Common myeloid progenitor, CD34-positive (primary cell): ENCODE measurements around the gene SERINC2.

Source experiments
- CTCF ChIA-PET: fragments of 350-600 bp; sonication (Branson Sonifier 250); formaldehyde crosslinking; loops from one replicate; lab custom pipeline; 2021; ENCODE audit warnings: antibody characterized with exemption; lab: Charles Lee
- POLR2A ChIA-PET: fragments of 350-600 bp; sonication (Branson Sonifier 250); formaldehyde crosslinking; loops from one replicate; lab custom pipeline; 2021; ENCODE audit warnings: antibody characterized with exemption; lab: Charles Lee
- DNase-seq, 3 donors: peaks; one replicate each; pipeline versions ENCODE4 v3.0.0 to v3.0.0-alpha.2; 2013
- H3K27ac ChIP-seq, 2 experiments: 1 replicate in 1 of 2; 2 replicates in 1 of 2; pipeline ENCODE4 v1.7.0; 2013; ENCODE audit warnings: inconsistent platforms in 2 of 2, low read length in 2 of 2, mild to moderate bottlenecking in 2 of 2, low read depth in 1 of 2, moderate library complexity in 1 of 2; ENCODE audit not compliant: severe bottlenecking in 2 of 2, insufficient read depth in 1 of 2, poor library complexity in 1 of 2
- H3K27me3 ChIP-seq, 5 experiments: replicated peaks in 2 of 5; 1 replicate in 3 of 5; 2 replicates in 2 of 5; pipeline versions ENCODE4 v1.6.1 to v1.7.0; 2013; ENCODE audit warnings: low read length in 4 of 5, mild to moderate bottlenecking in 2 of 5, moderate library complexity in 2 of 5, inconsistent platforms in 1 of 5; ENCODE audit not compliant: insufficient read depth in 5 of 5, control insufficient read depth in 4 of 5
- H3K36me3 ChIP-seq, 4 experiments: 1 replicate in 2 of 4; 2 replicates in 2 of 4; pipeline versions ENCODE4 v1.6.1 to v1.7.0; 2013; ENCODE audit warnings: low read length in 3 of 4, control low read depth in 1 of 4, mild to moderate bottlenecking in 1 of 4; ENCODE audit not compliant: control insufficient read depth in 4 of 4, insufficient read depth in 4 of 4
- H3K4me1 ChIP-seq, 4 experiments: 1 replicate in 3 of 4; 2 replicates in 1 of 4; pipeline versions ENCODE4 v1.6.1 to v1.7.1; 2013; ENCODE audit warnings: low read length in 3 of 4, mild to moderate bottlenecking in 3 of 4, control low read depth in 1 of 4, inconsistent platforms in 1 of 4, moderate library complexity in 1 of 4; ENCODE audit not compliant: control insufficient read depth in 4 of 4, insufficient read depth in 4 of 4; ENCODE audit errors: control extremely low read depth in 1 of 4
- H3K4me3 ChIP-seq, 7 experiments: 1 replicate in 4 of 7; 2 replicates in 3 of 7; pipeline versions ENCODE4 v1.5.1 to v1.7.0; 2013; ENCODE audit warnings: mild to moderate bottlenecking in 7 of 7, low read length in 6 of 7, moderate library complexity in 6 of 7, inconsistent platforms in 2 of 7, low read depth in 2 of 7, control low read depth in 1 of 7; ENCODE audit not compliant: insufficient read depth in 4 of 7, control insufficient read depth in 1 of 7; ENCODE audit errors: extremely low read depth in 1 of 7
- H3K9me3 ChIP-seq, 5 experiments: 1 replicate in 4 of 5; 2 replicates in 1 of 5; pipeline versions ENCODE4 v1.6.1 to v1.7.1; 2013; ENCODE audit warnings: low read length in 4 of 5, mild to moderate bottlenecking in 2 of 5, inconsistent platforms in 1 of 5, low read depth in 1 of 5, moderate library complexity in 1 of 5; ENCODE audit not compliant: control insufficient read depth in 4 of 5, insufficient read depth in 2 of 5; ENCODE audit errors: control extremely low read depth in 1 of 5
- WGBS: methylation state at CpG from one replicate; pipeline ENCODE4 v1.1.5; 2013; ENCODE audit not compliant: insufficient coverage; 5-methylcytosine and 5-hydroxymethylcytosine counted together

Gene SERINC2

DNA sequence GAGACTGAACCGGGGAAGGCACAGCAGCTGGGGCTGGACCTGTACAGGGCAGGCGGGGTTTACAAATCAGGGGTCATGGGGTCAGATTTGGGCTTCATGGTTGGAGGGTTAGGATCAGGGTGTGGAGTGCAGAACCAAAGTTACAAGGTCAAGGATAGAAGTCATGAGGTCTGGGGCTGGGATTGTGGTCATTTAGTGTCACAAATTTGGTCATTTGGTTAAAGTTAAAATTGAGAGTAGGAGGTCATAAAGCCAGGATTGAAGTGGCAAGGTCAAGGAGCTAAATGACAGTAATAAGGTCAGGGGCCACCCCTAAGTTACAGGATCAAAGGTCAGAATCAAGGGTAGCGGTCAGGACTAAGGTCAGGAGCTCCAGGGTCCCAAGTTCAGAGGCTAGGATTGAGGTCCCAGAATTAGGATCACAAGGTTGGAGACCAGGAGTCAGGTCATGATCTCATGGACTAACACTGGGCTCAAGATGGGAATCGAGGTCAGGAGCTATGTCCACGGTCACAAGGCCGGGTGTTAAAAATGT is 20.4 kb downstream of the SERINC2 start:
- Histone ChIP-seq H3K36me3 (no peaks in the 10 kb centered on the region), H3K27ac (no peak overlapping the region), H3K4me3 (no peak overlapping the region), H3K4me1 (no peaks in the 10 kb centered on the region), H3K27me3 (no peaks in the 10 kb centered on the region), H3K9me3 (no peaks in the 10 kb centered on the region)
- CTCF ChIA-PET, result interaction anchor here (1.8 kb wide), 1 partner anchor 115 kb away, joined by 7 read pairs; no protein-coding TSS in a partner anchor
- DNase-seq, result no peak
- POLR2A ChIA-PET, result no interaction called here
- 100% methylated on average over 4 of the region's 6 CpGs for WGBS

GRCh38 chr1:31434101-31434871 is 21.3 kb downstream of the SERINC2 start:
- Histone ChIP-seq H3K4me3 (no peak overlapping the region), H3K9me3 (no peaks in the 10 kb centered on the region), H3K27ac (no peak overlapping the region), H3K4me1 (no peaks in the 10 kb centered on the region), H3K36me3 (no peaks in the 10 kb centered on the region), H3K27me3 (no peaks in the 10 kb centered on the region)
- ChIA-PET POLR2A (no interaction called here), CTCF (interaction anchor here (1.8 kb wide), 1 partner anchor 114 kb away, joined by 7 read pairs; no protein-coding TSS in a partner anchor)
- WGBS, result 87% methylated on average over 9 of the region's 21 CpGs
- DNase-seq, result no peak

- 82% methylated on average over 9 of the region's 12 CpGs for whole genome bisulfite sequencing
- DNase-seq, result no peak
- H3K27ac ChIP-seq, result no peak overlapping the region
- no peaks in the 10 kb centered on the region for H3K9me3 ChIP-seq
- H3K4me1 ChIP-seq, result no peaks in the 10 kb centered on the region
- no peaks in the 10 kb centered on the region for H3K27me3 ChIP-seq
- H3K36me3 ChIP-seq, result no peaks in the 10 kb centered on the region
- CTCF ChIA-PET, result no interaction called here
- POLR2A ChIA-PET, result no interaction called here
- no peak overlapping the region for H3K4me3 ChIP-seq
Measured at GRCh38 chr1:31434979-31435378, 22.0 kb downstream of the SERINC2 start.

DNA sequence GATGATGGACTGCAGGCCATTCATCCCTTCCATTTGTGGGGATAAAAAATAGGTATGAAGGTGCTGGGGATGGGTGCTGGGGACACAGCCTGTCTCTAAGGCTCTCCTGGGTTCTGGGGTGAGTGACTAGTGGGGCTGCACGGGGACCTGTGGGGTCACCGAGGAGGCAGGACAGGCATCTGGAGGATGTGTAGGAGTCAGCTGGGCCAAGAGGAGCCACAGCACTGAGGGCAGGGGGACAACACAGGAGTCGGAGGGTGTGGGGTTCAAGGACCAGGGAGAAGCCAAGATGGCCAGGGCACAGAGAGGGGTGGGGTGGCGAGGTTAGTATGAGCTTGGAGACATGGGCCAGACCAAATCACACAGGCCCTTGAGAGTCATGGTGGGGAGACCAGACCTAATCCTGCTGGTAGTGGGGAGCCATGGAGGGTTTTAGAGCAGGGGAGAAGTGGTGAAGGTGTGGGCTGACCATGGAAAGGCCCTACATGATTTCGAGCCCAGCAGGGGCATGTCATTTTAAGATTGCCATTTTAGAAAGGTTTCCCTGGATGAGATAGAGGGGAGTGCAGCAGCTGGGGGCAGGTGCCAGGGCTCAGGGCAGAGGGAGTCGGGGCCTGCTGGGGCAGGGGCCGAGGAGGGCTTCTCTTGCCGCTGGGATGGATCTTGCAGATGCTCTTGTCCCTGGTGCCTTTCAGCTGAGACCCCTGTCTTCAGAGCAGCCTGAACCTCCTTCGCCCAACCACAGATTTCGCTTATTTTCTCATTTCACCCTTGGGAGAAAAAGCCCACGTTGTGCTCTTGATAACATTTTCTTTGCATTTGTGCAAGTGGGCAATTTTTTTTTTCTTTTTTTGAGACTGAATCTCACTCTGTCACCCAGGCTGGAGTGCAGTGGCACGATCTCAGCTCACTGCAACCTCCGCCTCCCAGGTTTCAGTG is 22.7 kb downstream of the SERINC2 start:
- Histone ChIP-seq H3K4me3 (no peak overlapping the region), H3K27ac (no peak overlapping the region), H3K27me3 (no peaks in the 10 kb centered on the region), H3K9me3 (no peaks in the 10 kb centered on the region), H3K36me3 (no peaks in the 10 kb centered on the region), H3K4me1 (no peaks in the 10 kb centered on the region)
- WGBS, result 90% methylated on average over 12 of the region's 13 CpGs
- ChIA-PET CTCF (interaction anchor here (0.7 to 1.1 kb wide), 4 partner anchors 13 to 113 kb away, joined by 3 to 7 read pairs (median 4); no protein-coding TSS in a partner anchor), POLR2A (interaction anchor here (0.6 kb wide), 1 partner anchor 252 kb away, joined by 4 read pairs; no protein-coding TSS in a partner anchor)
- no peak for DNase-seq

DNA sequence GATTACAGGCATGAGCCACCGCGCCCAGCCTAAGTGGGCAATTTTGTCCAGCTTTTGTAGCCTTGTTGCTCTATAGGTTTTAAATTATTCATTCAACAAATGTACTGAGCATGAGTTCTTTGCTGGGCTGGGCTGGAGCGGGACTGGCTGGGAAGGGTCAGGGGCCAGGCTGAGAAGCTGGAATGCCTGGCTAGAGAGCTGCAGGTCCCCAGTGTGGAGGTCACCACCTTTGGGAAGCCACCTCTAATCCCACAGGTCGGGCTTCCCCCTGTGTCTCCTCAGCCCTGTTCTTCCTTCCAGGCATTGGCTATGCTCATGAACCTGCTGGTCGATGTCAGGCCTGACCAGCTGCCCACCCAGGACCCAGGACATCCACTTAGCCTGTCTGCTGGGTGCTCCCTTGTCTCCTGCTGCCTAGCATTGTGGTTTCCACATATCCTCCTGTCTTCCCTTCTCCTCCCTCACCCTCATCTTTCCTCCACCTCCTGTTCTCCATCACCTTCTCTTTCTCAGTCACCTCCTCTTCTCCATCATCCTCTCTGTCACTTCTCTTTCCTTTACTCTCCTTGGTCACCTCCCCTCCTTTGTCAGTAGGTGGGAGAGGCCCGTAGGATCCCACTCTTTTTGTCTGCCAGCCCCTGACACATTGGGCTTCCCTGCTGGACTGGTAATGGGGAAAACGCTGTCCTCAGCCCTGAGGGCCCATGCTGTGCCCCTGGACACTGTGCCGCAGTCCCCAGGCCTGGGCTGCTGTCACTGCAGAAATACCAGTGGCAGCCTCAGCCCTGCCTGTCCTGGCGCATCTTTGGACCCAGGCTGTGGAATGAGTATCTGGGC is 23.8 kb downstream of the SERINC2 start:
- Histone ChIP-seq H3K27me3 (no peaks in the 10 kb centered on the region), H3K4me3 (no peak overlapping the region), H3K36me3 (no peaks in the 10 kb centered on the region), H3K27ac (no peak overlapping the region), H3K4me1 (no peaks in the 10 kb centered on the region), H3K9me3 (no peaks in the 10 kb centered on the region)
- POLR2A ChIA-PET, result no interaction called here
- no peak for DNase-seq
- 91% methylated on average over 5 of the region's 9 CpGs for WGBS
- CTCF ChIA-PET, result interaction anchor here (0.7 to 1.1 kb wide), 4 partner anchors 14 to 112 kb away, joined by 3 to 7 read pairs (median 4); no protein-coding TSS in a partner anchor

DNA sequence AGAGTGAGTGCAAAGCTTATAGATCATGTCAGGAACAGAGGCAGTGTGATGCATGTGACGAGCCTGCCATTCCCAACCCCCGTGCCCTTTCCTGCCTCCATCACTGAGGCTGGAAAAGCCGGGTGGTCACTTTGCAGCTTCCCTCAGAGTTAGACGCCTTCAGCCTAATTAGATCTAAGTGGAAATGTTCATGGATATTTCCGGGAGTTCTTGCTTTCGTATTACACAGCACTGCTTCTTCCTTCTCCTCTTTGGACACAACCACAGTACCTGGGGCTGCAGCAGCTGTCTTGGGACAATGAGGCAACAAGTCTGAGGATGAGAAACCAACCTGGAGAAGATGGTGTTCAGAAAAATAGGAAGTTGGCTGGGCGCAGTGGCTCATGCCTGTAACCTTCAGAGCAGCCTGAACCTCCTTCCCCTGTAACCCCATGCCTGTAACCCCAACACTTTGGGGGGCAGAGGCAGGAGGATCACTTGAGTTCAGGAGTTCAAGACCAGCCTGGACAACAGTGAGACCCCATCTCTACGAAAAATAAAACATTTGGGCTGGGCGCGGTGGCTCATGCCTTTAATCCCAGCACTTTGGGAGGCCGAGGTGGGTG is 24.5 kb downstream of the SERINC2 start:
- POLR2A ChIA-PET, result no interaction called here
- no peak overlapping the region for H3K4me3 ChIP-seq
- no peaks in the 10 kb centered on the region for H3K27me3 ChIP-seq
- 94% methylated on average over 7 of the region's 11 CpGs for WGBS
- CTCF ChIA-PET, result interaction anchor here (1.1 kb wide), 1 partner anchor 15 kb away, joined by 7 read pairs; no protein-coding TSS in a partner anchor
- no peak for DNase-seq
- H3K4me1 ChIP-seq, result no peaks in the 10 kb centered on the region
- H3K36me3 ChIP-seq, result no peaks in the 10 kb centered on the region
- no peak overlapping the region for H3K27ac ChIP-seq
- H3K9me3 ChIP-seq, result no peaks in the 10 kb centered on the region
